Small intestine (tissue), 7 donors: ENCODE measurements around the gene WSCD2. TPM values are rescaled to one million over a fixed set of nuclear protein-coding genes. Genes with fewer than 3 reads are reported as not detected.
"Not testable (repeated sequence)": the region's sequence is repeated elsewhere in the genome, so short reads cannot be mapped to it uniquely, and the experiment has no call there.

Experiments
- DNase-seq, 2 donors: peaks; one replicate each; pipeline versions ENCODE4 v3.0.0 to v3.0.0-alpha.2; 2013
- FAIRE-seq: peaks from 2 replicates; lab custom pipeline; 2012; peaks lifted over from hg19 to GRCh38; lab: Jason Lieb, UNC
- H3K27ac ChIP-seq, 3 donors: one replicate each; pipeline ENCODE4 v1.5.1; 2013; ENCODE audit warnings: low read length in 2 of 3, mild to moderate bottlenecking in 2 of 3, control low read depth in 1 of 3, inconsistent platforms in 1 of 3, low read depth in 1 of 3, moderate library complexity in 1 of 3
- H3K27me3 ChIP-seq, 3 donors: one replicate each; pipeline ENCODE4 v1.6.1; 2013; ENCODE audit warnings: low read length in 3 of 3, inconsistent platforms in 1 of 3; ENCODE audit not compliant: control insufficient read depth in 3 of 3, insufficient read depth in 3 of 3
- H3K36me3 ChIP-seq, 3 donors: one replicate each; pipeline ENCODE4 v1.6.1; 2013; ENCODE audit warnings: low read length in 3 of 3, inconsistent platforms in 1 of 3, low read depth in 1 of 3, mild to moderate bottlenecking in 1 of 3, moderate library complexity in 1 of 3; ENCODE audit not compliant: control insufficient read depth in 3 of 3, insufficient read depth in 2 of 3
- H3K4me1 ChIP-seq, 3 donors: one replicate each; pipeline ENCODE4 v1.6.1; 2013; ENCODE audit warnings: low read length in 2 of 3, inconsistent platforms in 1 of 3, low read depth in 1 of 3, mild to moderate bottlenecking in 1 of 3, moderate library complexity in 1 of 3; ENCODE audit not compliant: control insufficient read depth in 3 of 3, insufficient read depth in 2 of 3
- H3K4me3 ChIP-seq, 3 donors: one replicate each; pipeline ENCODE4 v1.5.1; 2013; ENCODE audit warnings: low read length in 3 of 3, control low read depth in 1 of 3, inconsistent platforms in 1 of 3, low read depth in 1 of 3, mild to moderate bottlenecking in 1 of 3, moderate library complexity in 1 of 3
- H3K9me3 ChIP-seq, 2 donors: one replicate each; pipeline ENCODE4 v1.6.1; 2013; ENCODE audit warnings: low read depth in 1 of 2, low read length in 1 of 2; ENCODE audit not compliant: control insufficient read depth in 2 of 2, insufficient read depth in 1 of 2
- WGBS, 3 donors: extraction: QIAGEN DNeasy Blood & Tissue Kit; methylation state at CpG; one replicate each; pipeline ENCODE4 v1.1.7; 2013; 5-methylcytosine and 5-hydroxymethylcytosine counted together
- polyA plus RNA-seq, 4 donors: library from polyadenylated mRNA; stranded (reverse) in 3 of 4; unstranded in 1 of 4; fragments of 200-250 nt in 3 of 4; fragments of 120-200 nt in 1 of 4; gene quantifications; one replicate each; pipeline versions ENCODE4 v1.2.1 to v1.2.3, GENCODE V29; 2013
- donor health status: healthy with polysubstance abuse.
- donor health status: control.
- donor health status: control.
- donor health status: Bipolar disorder and iron deficiency.
- donor health status: healthy.

The WSCD2 gene
- polyA plus RNA-seq, 4 donors = 1.1 to 1.2 TPM; not detected in 2

DNA sequence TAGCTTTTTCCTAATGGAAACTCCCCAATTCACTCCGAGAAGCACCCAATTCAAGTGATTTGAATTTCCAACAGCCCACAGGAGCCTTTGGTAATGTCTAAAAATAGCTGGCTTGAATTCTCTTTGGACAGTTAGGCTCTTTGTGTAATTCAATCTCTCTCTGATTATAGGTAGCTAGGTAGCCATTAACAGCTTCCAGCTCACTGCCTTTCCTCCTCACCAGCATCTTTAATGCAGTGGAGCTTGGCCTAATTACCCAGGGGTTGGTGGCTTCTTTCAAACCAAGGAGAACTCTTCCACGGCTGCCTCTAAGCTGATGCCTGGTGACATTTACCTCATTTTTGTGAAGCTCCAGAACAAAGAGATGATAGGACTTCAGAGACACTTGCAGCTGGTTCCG lies 86.4 kb downstream of the WSCD2 start:
- FAIRE-seq (no peak), DNase-seq (no peak)
- 62 to 87% (median 82%) methylated on average over 3 of the region's 3 CpGs for WGBS, 3 donors

GRCh38 chr12:108218921-108219320 lies 89.8 kb downstream of the WSCD2 start:
- DNase-seq = no peak
- Histone ChIP-seq H3K4me3 (no peak overlapping the region), H3K36me3 (no peaks in the 10 kb centered on the region), H3K27ac (no peak overlapping the region), H3K4me1 (no peaks in the 10 kb centered on the region), H3K9me3 (no peaks in the 10 kb centered on the region), H3K27me3 (no peaks in the 10 kb centered on the region)
- FAIRE-seq = no peak
- 34 to 49% (median 34%) methylated on average over 3 of the region's 3 CpGs for WGBS, 3 donors

More for the DNA sequence above, 86.4 kb downstream of the WSCD2 start:
- no peak overlapping the region for H3K27ac ChIP-seq
- no peaks in the 10 kb centered on the region for H3K4me1 ChIP-seq
- no peaks in the 10 kb centered on the region for H3K9me3 ChIP-seq
- no peaks in the 10 kb centered on the region for H3K27me3 ChIP-seq
- no peaks in the 10 kb centered on the region for H3K36me3 ChIP-seq
- no peak overlapping the region for H3K4me3 ChIP-seq

DNA sequence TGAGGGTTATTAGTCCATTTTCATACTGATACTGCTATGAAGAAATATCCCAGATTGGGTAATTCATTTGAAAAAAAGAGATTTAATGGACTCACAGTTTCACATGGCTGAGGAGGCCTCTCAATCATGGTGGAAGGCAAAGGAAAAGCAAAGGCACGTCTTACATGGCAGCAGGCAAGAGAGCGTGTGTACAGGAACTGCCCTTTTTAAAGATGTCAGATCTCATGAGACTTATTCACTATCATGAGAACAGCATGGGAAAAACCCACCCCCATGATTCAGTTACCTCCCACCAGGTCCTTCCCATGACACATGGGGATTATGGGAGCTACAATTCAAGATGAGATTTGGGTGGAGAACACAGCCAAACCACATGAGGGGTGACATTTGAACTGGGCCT lies 96.0 kb downstream of the WSCD2 start:
- not testable (repeated sequence) for DNase-seq, H3K4me3 ChIP-seq, H3K27ac ChIP-seq, H3K27me3 ChIP-seq, FAIRE-seq, H3K4me1 ChIP-seq, H3K36me3 ChIP-seq, H3K9me3 ChIP-seq
- WGBS, 3 donors = 38 to 62% (median 58%) methylated on average over 2 of the region's 2 CpGs

DNA sequence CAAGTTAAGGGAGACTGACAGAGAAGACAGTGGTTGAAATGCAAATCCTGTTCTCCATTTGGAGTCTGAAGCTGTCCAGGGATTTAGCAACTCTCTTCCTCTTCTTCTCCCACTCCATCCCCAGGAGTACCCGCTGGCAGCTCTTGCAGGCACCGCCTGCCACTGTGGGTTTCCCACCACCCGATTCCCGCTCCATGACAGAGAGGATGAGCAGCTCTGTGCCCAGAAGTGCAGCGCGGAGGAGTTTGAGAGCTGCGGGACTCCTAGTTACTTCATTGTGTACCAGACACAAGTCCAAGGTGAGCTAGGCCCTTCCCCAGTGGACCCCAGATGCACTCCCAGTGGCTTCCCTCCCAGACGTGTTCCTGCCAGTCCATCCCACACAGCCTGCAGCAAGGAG lies 97.8 kb downstream of the WSCD2 start:
- Histone ChIP-seq H3K36me3 (no peaks in the 10 kb centered on the region), H3K27ac (no peak overlapping the region), H3K4me3 (no peak overlapping the region), H3K4me1 (no peaks in the 10 kb centered on the region), H3K9me3 (no peaks in the 10 kb centered on the region), H3K27me3 (no peaks in the 10 kb centered on the region)
- no peak for FAIRE-seq
- DNase-seq = no peak
- 82 to 86% (median 85%) methylated on average over 8 of the region's 8 CpGs for WGBS, 3 donors

- no peaks in the 10 kb centered on the region for H3K4me1 ChIP-seq
- DNase-seq (no peak), FAIRE-seq (no peak)
- no peaks in the 10 kb centered on the region for H3K36me3 ChIP-seq
- no peak overlapping the region for H3K27ac ChIP-seq
- no peaks in the 10 kb centered on the region for H3K9me3 ChIP-seq
- no peak overlapping the region for H3K4me3 ChIP-seq
- WGBS, 3 donors = 56 to 58% (median 58%) methylated on average over 4 of the region's 4 CpGs
- no peaks in the 10 kb centered on the region for H3K27me3 ChIP-seq
Observed at GRCh38 chr12:108228746-108229145, 99.7 kb downstream of the WSCD2 start.

GRCh38 chr12:108231109-108231905 lies 102.2 kb downstream of the WSCD2 start:
- WGBS, 3 donors = 28 to 46% (median 33%) methylated on average over 3 of the region's 3 CpGs
- Histone ChIP-seq H3K4me1 (no peaks in the 10 kb centered on the region), H3K4me3 (no peak overlapping the region), H3K27ac (no peak overlapping the region), H3K36me3 (no peaks in the 10 kb centered on the region), H3K9me3 (no peaks in the 10 kb centered on the region), H3K27me3 (peaks cover 0 to 5% (median 0%) of the 10 kb centered on the region in 3 donors)
- FAIRE-seq = no peak
- no peak for DNase-seq

DNA sequence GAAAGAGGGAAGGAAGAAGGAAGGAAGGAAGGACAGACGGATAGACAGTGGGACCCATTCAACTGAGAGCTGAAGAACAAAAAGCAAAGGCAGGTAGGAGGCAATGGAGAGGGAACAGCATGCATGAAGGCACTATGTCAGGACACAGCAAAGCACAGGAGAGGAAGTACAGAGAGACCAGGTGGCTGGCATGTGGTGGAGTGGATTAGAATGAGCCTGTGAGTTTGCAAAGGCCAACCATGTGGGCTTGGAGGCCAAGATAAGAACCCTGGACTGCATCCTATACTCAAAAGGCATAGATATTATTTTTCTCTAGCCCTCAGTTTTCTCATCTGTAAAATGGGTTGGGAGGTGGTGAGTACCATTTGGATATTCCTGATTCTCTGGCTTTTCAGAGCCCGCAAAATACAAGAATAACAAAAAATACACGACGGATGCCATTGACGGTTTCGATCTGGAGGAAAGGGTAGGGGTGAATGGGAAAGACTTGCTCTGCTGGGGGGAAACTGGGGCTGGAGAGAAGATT lies 102.9 kb downstream of the WSCD2 start:
- Histone ChIP-seq H3K4me3 (no peak overlapping the region), H3K27me3 (peaks cover 0 to 7% (median 0%) of the 10 kb centered on the region in 3 donors), H3K27ac (no peak overlapping the region), H3K9me3 (no peaks in the 10 kb centered on the region), H3K36me3 (no peaks in the 10 kb centered on the region), H3K4me1 (no peaks in the 10 kb centered on the region)
- FAIRE-seq (no peak), DNase-seq (no peak)
- WGBS, 3 donors = 83 to 89% (median 87%) methylated on average over 6 of the region's 6 CpGs

DNA sequence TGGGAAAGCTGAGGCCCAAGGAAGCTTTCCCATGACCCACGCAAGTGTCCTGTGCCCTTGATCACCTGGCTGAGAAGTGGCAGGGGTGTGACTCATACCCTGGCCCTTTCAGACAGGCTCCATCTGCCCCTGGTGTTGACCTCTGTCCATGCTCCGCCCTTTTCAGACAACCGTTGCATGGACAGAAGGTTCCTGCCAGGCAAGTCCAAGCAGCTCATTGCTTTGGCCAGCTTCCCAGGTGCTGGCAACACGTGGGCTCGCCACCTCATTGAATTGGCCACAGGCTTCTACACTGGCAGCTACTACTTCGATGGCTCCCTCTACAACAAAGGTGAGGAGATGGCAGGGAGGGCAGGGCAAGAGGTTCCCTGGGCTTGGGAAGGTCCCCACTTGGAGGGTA lies 103.5 kb downstream of the WSCD2 start:
- no peaks in the 10 kb centered on the region for H3K9me3 ChIP-seq
- no peak overlapping the region for H3K4me3 ChIP-seq
- peaks cover 0 to 7% (median 0%) of the 10 kb centered on the region in 3 donors for H3K27me3 ChIP-seq
- H3K36me3 ChIP-seq = no peaks in the 10 kb centered on the region
- DNase-seq = no peak
- H3K4me1 ChIP-seq = no peaks in the 10 kb centered on the region
- H3K27ac ChIP-seq = no peak overlapping the region
- FAIRE-seq = no peak
- WGBS, 3 donors = 51 to 66% (median 51%) methylated on average over 6 of the region's 6 CpGs
